IPS-NIHi11 (cell line): ENCODE results near the gene CSH2.
"Not testable (repeated sequence)": the region's sequence is repeated elsewhere in the genome, so short reads cannot be mapped to it uniquely, and the experiment has no call there.

ENCODE experiments used
- DNase-seq: peaks from one replicate; pipeline ENCODE4 v3.0.0; 2012; ENCODE audit warnings: mixed read lengths, low spot score

Gene CSH2

GRCh38 chr17:63896524-63897354, 23.3 kb upstream of the CSH2 start, which contains the start of gene CSH1:
Gene CSH1, minus strand, starts transcription at chr17:63896574. Its CDS starts 63 bp downstream, at chr17:63896511.
- not testable (repeated sequence) for DNase-seq

- DNase-seq = not testable (repeated sequence)
Measured at GRCh38 chr17:63894821-63895220, 21.3 kb upstream of the CSH2 start.

GRCh38 chr17:63894021-63894420, 20.5 kb upstream of the CSH2 start:
- DNase-seq = not testable (repeated sequence)

GRCh38 chr17:63892316-63893037, 19.0 kb upstream of the CSH2 start:
- DNase-seq = not testable (repeated sequence)

- DNase-seq = not testable (repeated sequence)
Measured at GRCh38 chr17:63889026-63889848, 15.8 kb upstream of the CSH2 start.

GRCh38 chr17:63885119-63885518, 11.6 kb upstream of the CSH2 start:
- not testable (repeated sequence) for DNase-seq

- DNase-seq = not testable (repeated sequence)
Measured at GRCh38 chr17:63882626-63883126, 9.2 kb upstream of the CSH2 start.

GRCh38 chr17:63881935-63882601, 8.6 kb upstream of the CSH2 start, which contains the start of gene GH2:
Gene GH2, minus strand, starts transcription at chr17:63881944. Its CDS starts 143 bp downstream, at chr17:63881801.
- DNase-seq = peak; percentile 88

- DNase-seq = peak; percentile 69
Measured at GRCh38 chr17:63881337-63881736, 7.9 kb upstream of the CSH2 start.

GRCh38 chr17:63880706-63881105, 7.2 kb upstream of the CSH2 start:
- no peak for DNase-seq

- not testable (repeated sequence) for DNase-seq
Measured at GRCh38 chr17:63878413-63878812, 4.9 kb upstream of the CSH2 start.

- not testable (repeated sequence) for DNase-seq
Measured at GRCh38 chr17:63874693-63875092, 1.2 kb upstream of the CSH2 start.

- DNase-seq = not testable (repeated sequence)
Measured at GRCh38 chr17:63874061-63874626, 667 bp upstream of the CSH2 start.

GRCh38 chr17:63871646-63872365, 1.7 kb downstream of the CSH2 start:
- not testable (repeated sequence) for DNase-seq

- not testable (repeated sequence) for DNase-seq
Measured at GRCh38 chr17:63870292-63870665, 3.2 kb downstream of the CSH2 start.

GRCh38 chr17:63869491-63870291, 3.8 kb downstream of the CSH2 start:
- not testable (repeated sequence) for DNase-seq

GRCh38 chr17:63866625-63867024, 6.9 kb downstream of the CSH2 start:
- not testable (repeated sequence) for DNase-seq

GRCh38 chr17:63859257-63859656, 14.2 kb downstream of the CSH2 start:
- DNase-seq = no peak

- DNase-seq = not testable (repeated sequence)
Measured at GRCh38 chr17:63856425-63856824, 17.1 kb downstream of the CSH2 start.
